Skin of body (tissue), 2 donors: Measurements from ENCODE around the gene RAI1. TPM values are rescaled to one million over a fixed set of nuclear protein-coding genes. Genes with fewer than 3 reads are reported as not detected.

ENCODE experiments used
- DNase-seq: peaks from one replicate; lab custom pipeline; 2025; lab: John Stamatoyannopoulos, UW
- total RNA-seq: library from RNA; depleted of rRNA; stranded (reverse); fragments of >200 nt; gene quantifications from one replicate; pipeline ENCODE4 v1.2.3, GENCODE V29; 2014

Gene RAI1
- total RNA-seq, 1 donor from 2014 or later: 11.4 TPM

DNA sequence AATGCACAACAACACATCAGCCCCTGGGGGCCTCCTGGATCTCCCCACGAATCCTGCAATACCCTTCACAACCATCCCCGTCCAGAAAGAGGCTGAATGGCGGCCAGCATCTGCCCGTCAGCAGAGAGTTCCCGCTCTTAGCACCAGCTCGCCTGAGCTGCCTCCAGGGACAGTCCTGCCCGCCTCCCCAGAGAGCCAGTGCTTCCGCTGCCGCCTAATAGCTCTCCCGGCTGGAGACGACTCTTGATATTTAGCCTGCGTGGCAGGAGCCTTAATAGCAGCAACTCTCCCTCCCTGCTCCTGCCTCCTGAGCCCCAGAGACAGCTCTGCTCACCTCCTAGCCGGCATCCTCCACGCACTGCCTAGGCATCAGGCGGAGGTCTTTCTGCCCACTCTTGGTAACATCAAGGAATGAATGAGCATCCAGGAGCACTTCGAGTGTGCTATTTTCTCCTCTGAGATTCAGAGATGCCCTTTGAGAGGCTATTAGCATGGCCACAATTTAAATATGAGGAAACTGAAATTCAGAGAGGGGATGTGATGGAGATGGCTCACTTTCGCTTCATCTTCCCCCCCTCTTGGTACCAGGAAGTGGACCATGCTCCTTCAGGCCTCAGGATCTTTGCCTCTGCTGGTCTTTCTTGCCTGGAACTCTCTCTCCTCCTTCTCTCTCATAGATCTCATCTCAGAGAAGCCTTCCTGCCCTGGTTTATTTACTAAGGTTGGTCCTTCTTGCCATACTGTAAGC is 67.9 kb downstream of the RAI1 start:
- DNase-seq: no peak

DNA sequence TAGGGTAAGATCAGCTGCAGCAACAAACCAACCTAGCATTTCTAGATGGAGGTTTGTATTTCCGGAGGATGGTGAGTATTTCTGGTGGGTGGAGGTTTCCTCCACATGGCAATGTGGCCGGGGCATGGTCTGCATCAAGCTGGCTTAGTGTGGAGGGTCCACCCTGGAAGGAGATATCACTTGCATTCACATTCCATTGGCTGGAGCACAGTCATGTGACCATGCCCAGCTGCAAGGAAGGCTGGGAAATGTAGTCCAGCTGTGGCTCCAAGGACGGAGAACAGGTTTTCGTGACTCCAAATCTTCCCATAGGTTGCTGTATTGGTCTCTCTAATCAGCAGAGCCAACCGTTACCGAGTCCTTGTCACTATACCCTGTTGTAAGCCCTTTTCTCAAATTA is 68.7 kb downstream of the RAI1 start:
- DNase-seq: peak; percentile 36

DNA sequence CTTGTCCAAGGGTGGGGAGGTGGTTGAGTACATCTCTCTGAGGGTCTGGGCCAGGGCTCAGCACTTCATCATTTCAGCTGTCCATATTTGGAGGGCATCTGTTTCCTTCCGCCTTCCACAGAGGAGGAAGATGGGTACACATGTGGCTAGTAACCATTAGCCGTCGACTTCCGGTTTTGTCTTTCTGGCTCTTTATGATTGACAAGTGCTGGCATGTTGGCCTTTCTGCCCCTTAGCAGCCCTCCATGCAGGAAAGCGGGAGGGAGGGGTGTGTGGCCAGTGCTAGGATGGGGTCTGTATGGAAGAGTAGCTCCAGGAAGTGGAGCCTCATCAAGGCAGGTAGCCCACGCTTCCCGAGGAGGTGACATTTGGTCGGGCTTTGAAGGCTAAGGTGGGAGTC is 69.6 kb downstream of the RAI1 start:
- DNase-seq: no peak

DNA sequence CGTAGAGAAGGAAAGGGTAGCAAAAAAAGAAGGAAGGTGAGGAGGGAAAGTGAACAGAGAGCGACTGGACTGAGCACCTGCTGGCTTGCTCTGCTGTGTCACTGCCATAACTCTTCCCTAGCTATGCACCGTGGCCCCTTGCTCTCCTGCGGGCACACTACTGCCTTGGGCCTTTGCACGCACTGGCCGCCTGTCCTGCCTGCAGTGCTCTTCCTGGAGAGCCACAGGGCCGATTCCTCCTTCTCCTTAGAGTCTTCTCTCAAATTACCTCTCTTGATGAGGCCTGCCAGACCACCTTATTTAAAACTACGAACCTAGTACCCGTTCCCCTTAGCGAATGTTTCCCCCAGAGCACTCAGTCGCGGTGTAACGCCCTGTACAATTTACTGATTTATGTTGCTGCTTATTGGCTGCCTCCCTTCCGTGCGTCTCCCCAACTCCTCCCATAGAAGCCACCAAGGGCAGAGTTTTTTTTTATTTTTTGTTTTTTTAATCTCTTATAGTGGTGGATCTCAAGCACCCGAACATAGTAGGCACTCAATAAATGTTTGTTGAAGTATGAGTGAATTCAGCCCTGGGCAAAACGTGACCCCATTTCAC is 70.3 kb downstream of the RAI1 start:
- no peak for DNase-seq

DNA sequence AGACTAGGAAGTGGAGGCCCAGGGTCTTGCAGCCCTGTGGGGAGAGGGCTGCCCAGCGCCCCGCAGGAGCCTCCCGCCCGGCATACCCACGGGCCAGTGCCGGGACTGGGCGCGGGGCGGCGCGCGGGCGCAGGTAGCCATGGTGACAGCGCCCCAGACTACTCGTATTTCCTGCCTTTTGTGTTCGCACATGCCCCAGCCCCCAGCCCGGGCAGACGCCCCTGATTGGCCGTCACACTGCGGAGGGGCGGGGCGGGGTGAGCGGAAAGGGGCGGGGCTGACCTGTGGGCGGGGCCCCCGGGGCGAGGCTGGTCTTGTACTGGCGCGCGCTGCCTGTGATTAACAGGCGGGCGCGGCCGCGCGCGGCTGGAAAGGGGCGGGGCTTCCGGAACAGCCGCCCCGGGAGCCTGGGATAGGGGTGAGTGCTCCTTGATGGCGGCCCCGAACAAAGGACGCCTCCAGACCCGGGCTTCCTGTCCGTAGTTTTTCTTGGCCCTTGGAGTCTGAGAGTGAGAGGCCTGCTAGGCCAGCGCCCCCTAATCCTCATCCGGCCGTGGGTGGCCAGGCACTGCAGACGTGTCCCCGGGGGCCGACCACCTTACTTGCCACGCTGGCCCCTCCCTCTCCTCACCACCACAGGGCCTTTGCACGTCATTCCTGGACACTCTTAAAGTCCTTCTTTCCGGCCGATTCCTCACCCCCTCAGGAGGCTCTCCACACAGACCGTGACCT is 71.0 kb downstream of the RAI1 start:
- peak; percentile 89 for DNase-seq

DNA sequence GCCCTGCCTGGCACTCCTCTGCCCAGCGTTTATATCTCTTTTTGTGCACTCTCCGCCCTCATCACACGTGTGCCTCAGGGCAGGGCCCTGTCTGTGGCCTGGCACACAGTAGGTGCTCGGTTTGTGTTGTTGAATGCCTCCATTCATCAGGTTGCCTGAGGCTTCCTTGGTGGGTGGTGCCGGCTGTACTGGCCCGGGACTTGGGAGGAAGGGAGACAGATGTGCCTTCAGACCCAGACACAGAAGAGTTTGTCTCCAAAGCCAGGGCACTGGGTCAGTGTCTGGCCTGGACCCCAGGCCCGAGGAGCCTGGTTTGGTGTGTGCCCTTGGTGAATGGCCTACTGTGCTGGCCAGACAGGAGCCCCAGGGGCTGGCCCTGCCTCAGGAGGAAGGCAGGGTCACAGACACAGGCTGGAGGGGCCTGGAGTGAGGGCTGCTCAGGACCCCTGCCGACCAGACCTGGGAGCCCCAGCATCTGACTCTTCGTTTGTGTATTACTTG is 71.6 kb downstream of the RAI1 start:
- DNase-seq: peak; percentile 62

DNA sequence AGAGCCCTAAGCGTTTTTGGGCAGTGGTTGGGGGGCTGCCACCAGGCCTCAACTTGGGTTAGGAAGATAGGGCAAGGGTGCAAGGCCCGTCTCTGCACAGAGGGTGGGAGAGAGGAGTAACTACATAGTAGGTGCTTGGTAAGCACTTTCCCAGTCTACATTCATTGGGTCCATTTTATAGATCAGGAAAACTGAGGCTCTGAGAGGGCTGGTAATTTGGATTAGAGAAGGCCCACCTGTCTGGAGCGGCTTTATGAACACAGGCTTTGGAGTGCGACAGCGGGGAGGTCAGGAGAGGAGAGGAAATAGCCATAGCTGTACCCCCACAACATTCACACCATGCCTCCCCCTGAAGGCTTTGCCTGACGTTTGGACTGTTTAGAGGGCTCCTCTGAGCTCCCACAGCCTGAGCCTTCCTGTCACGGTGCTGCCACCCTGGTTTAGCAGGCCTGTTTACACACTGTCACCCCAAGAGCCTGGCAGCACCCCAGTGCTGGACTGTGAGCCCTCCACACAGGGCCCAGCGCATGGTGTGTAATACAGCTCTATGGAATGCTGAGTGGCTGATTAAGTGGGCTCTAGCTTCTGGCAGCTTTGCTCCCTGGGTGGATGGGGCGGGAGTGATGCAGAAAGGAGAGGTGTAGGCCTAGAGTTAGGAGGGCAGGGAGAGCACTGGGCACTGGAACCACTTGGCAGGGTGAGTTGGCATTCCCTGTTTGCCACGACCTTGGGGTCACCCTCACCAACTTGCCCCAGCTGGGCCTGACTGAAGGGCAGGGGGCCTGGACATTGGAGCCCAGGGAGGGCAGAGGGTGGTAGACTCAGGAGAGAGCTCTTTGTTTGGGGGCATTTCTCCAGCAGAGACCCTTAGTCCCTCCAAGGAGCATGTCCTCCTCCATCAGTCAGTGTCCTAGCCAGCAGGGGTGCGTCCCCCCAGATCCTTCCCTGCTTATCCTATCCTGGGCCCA is 73.7 kb downstream of the RAI1 start:
- DNase-seq: no peak

DNA sequence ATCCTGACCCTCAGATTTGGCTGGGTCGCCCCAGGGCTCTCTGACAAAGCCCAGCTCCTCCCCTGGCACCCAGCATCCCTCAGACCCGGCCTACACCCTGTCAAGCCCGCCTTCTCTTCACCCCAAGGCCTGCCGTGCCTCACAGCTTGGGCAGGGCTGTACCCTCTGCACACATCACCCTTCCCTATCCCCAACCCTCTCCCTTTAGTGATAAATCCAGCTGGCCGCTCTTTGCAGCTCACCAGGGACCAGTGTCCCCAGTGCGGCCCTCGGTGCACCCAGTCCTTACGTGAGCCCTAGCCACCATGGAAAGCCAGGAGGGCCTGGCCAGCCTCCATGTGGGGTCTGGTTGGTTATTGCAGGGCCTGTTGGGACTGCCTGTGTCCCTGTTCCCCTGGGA is 74.5 kb downstream of the RAI1 start:
- no peak for DNase-seq

DNA sequence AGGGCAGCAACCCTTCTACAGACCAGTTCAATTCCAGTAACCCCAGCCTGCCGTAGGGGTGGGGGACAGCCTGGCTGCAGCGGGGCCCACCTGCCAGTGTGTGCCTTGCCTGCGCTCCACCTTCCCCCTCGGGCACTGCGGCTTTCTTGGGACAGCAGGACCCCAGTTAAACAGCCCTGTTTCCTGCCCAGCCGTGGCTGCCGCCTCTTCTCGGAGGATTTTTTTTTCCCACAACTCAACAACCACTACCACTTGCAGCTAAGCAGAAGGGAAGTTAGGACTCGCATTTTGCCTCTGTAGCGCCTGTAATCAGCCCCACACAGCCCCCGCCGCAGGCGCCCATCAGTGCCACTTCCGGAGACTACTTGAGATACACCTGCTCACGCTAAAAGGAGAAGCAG is 76.1 kb downstream of the RAI1 start:
- DNase-seq: no peak

DNA sequence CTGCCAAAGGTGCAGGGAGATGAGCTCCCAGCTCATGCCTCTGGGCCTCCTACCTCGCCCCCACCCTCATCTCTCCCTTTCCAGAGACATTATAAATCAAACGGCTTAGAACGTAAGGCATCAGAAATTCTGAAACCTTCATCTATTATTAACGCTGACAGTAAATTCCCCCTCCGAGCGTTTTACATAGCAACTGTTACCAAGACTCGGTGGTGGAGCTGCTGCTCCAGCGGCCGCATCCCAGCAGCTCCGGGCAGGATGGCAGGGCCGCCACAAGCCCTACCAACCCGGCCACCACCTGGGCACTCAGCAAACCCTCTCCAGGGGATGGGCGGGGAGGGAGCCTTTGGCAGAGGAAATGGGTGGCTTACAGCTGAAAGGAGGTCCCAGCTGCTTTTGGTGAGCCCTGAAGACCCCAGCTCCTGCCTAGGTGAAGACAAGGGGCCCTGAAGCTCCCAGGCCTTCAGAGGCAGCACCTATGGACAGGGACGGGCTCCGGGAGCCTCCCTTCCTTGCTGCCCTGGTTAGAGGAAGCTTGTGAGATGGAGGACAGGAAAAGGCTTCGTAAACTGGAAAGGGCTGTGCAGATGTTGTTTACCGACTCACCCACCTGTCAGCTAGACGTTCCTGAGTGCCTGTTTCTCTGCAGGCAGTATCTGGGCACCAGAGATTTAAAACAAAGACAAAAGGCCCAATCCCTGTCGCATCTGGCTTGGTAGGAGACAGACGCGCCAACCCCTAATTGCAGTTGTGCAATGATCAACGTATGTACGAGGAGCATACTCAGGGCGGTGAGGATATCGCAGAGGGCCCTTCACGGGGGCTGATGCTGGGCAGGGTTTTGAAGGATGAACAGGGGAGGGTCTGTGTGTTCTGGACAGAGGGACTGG is 76.9 kb downstream of the RAI1 start:
- DNase-seq: no peak

DNA sequence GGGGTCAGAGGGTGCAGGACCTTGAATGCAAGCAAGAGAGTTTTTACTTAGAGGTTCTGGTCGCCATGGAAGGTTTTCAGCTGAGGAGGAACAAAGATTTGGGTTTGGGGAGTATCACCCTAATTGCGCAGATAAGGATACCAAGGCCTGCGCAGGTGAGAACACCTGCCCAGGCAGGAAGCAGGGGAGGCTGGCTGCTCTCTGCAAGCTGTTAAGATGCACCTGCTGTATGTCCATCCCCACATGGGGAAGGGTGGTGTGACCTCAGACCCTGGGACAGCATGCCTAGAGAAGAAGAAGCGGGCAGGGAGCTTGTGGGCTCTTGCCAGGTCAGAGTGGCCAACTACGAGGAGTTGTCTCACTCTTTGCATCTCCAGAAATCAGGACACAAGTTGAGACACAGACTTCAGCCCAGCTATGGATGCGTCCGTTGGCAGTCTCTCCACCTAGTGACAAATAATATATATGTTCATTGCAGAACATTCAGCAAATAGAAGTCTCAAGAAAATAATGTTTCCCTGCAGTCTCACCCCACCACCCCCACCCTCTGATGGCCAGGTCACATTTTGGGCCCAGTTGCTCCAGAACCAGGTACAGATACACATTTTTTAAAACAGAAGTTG is 77.8 kb downstream of the RAI1 start:
- DNase-seq: no peak

DNA sequence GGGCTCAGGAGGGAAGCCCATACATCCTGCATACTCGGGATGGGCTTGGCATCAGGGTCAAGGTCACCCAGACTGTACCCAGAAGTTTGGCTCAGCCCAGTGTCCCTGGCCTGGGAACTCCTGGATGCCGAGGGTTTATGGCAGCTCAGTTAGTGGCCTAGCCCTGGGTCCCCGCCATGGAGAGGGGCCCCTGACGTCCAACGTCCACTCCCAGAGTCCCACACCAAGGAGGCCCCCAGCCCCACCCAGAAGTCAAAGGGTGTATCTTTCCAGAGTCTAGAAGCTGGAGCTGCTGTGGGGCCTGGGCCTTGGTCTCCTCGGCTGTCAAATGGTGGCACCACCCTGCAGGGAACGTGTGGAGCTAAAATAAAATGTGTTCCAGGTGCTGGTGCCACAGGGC is 79.1 kb downstream of the RAI1 start:
- DNase-seq: no peak

DNA sequence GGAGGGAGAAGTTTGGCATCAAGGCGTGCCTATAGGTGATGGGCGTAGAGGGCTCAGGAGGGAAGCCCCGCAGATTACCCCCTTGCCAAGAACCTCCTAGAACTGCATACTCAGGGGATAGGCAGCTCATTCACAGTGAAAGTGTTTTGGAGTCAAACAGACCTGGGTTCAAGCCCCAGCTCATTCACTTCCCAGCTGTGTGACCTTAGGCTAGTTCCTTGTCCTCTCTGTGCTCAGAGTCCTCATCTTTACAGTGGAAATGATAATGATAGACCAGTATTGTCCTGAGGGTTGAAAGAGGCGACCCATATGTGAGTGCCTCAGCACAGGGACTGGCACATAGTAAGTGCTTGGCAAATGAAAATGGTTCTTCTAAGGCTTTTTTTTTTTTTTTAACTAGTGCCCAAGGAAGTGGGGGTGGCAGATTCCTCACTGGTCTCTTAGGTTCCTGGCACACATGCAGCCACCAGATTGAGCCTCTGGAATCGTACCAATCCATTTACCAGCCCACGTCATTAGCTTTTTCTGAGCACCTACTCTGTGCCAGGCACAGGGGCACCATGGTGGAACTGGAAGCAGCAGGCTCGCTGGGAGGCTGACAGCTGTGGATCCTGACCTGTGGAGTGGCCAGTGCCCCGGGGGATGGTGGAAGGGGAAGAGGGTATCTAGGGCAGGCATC is 79.8 kb downstream of the RAI1 start:
- no peak for DNase-seq

DNA sequence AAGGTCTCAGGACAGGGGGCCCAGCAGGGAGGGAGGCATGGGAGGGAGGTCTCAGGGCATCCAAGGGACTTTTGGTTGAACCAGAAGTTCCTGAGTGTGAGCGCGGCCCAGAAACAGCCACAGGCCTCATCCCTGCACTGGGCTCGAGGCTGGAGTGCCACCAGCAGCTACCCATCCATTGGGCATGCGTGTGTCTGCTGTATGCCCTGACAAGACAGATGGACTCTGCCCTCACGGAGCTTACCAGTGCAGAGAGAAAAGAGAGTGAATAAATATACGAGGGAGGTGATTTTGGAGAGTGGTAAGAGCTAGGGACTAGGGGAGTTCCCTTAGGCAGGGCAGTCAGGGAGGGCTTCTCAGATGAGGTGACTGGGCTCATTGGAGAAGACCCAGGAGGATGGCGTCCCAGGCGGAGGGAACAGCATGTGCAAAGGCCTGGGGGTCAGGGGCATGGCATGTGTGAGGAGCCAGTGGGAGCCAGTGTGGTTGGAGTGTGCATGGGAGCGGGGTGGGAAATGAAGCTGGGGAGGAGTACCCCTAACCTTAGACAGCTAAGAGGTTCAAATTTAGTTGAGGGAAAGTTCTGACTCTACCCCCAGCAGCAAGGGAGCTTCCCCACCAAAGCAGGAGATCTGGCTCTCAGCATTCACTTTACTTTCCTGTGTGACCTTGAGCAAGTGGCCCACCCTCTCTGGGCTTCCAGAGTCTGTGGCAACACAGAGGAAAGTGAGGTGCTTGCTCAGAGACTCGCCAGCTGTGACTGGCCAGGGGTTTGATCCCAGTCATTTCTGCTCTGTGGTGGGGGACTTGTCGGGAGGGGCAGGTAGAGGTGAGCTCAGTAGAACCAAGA is 80.9 kb downstream of the RAI1 start:
- no peak for DNase-seq

DNA sequence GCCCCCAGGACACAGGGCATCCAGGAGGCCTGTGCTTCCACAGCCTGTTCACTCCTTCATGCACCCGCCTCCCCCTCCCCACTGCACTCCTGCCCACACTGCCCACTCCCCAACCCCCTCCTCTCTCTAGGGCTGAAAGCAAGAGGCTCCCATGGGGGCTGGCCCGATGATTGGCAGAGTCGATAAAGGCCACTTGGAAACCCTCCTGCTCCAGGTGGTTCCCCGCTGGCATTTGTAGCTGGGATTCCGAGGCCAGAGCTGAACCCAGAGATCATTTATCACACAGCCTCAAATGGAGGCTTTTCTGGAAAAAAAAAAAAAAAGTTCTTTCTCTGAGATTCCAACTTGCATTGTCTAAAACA is 81.5 kb downstream of the RAI1 start:
- no peak for DNase-seq

DNA sequence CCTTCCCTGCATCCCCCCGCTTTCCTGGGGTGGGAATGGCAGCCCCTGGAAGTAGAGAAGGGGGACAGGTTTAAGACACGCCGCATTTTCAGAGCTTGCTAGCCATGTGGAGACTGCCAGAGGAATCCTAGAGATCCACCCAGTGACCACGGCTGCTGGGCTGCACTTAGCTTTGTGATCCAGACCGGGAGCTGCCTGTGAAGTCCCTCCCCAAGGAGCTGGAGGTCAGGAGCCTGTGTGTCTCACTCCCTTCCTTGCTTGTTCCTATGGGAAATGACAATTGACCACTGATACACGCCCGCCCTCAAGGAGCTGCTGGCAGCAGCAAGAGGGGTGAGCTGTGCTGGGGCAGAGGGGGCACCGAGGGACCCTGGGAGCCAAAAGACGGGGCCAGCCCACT is 81.9 kb downstream of the RAI1 start:
- DNase-seq: no peak

DNA sequence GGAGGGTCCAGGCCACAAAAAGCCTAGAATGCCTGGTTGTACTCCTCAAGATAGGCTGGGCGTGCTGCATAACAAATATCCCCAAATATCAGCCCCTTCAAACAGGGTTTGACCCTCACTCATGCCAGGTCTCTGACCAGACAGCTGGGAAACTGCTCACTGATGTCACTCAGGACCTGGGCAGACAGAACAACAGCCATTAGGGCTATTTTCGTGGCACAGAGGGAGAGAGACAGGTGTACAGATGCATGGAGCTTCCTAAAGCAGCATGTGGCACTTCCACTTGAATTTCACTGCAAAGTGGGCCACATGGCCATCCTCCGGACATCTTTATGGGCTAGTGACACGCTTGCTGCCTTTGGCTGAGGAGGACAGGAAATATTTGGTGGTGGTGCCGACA is 82.5 kb downstream of the RAI1 start:
- no peak for DNase-seq

DNA sequence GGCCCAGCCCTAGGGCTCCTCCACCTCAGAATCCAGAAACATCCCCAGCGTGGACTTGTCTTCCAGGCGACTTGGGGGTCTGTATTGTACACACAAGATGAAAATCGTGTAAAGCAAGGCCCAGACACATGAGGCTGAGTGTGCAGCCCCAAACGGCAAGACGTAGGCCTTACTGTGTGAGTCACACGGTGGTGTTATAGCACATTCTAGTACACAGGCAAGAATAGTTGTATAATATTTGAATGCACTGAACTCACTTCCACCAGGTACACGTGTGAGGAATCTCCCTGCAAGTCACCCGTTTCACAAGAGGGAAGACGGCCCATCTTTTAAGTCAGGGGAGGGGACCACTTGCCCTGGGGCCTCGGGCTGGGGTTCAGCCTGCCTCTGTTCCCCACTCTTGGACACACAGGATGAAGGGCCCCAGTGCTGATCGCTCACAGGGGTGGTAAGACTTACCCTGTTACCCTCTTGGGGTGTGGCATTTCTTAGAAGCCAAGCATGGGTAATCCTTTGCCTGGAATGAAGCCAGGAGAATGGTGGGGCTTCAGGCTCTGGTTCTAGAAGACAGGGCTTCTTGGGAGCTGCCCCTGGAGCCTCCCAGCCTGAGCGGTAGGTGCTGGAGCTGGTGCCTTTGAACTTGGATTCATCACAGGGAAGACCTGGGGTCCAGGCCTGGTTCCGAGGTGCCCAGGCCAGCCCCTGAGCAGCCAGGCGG is 84.3 kb downstream of the RAI1 start:
- no peak for DNase-seq
